HG02938 (cell line): ENCODE measurements around the gene DUSP2.

Experiments
- ATAC-seq: cut with Tn5 transposase; IDR thresholded peaks from one replicate; pipeline ENCODE4 v1.9.1; 2021; ENCODE audit warnings: mild to moderate bottlenecking, moderate library complexity; ENCODE audit not compliant: unreplicated experiment

The DUSP2 gene

GRCh38 chr2:96115631-96116423 lies 29.4 kb downstream of the DUSP2 start:
- no peak for ATAC-seq

DNA sequence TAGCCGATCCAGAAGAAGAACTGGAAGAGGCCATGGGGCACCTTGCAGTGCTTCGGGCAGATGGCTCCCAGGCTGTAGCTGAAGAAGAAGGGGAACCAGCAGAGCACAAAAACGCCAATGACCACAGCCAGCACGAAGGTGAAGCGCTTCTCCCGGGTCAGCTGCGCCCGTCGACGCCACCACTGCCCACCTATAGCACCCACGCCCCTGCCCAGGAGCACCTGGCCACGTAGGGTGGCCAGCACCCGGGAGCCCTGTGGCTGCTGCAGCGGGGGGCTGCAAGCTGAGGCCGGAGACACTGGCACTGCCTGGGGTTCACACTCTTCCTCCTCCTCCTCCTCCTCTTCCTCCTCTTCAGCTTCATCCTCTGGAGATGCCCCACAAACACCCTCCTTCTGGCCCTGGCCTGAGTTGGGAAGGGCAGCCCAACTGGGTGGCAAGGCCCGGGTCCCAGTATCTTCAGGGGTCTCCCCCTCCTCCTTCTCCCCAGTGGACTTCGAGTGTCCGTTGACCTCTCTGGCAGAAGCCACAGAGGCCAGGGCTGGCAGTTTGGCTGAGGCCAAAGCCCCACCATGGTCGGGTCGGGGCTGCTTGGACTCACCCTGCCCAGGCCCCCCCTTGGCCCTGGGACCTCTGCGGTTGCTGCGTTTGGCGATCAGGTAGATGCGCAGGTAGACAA lies 30.2 kb downstream of the DUSP2 start:
- ATAC-seq, result no peak

GRCh38 chr2:96114546-96114902 lies 30.7 kb downstream of the DUSP2 start:
- no peak for ATAC-seq

DNA sequence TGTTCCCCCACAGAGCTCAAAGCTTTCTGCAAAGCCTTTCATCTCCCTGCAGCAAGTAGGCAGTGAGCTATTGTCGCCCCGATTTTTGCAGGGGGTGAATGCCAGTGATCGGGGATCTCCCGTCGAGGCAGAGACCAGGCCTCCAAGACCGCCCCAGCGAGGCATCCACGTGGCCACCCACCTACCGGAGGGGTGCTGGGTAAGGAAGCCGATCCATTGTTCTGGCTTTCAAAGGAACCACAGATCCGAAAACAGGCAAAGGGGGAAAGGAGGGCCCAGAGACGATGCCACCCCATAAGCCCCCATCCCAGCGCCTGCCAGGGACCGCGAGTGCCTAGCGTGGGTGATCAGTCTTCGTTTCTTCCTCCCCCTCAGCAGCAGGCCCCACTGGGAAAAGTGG lies 31.3 kb downstream of the DUSP2 start:
- ATAC-seq, result no peak

- no peak for ATAC-seq
Measured at GRCh38 chr2:96113367-96113677, 31.9 kb downstream of the DUSP2 start.

GRCh38 chr2:96112501-96113366 lies 32.5 kb downstream of the DUSP2 start:
- no peak for ATAC-seq

GRCh38 chr2:96111823-96112500 lies 33.3 kb downstream of the DUSP2 start:
- no peak for ATAC-seq

GRCh38 chr2:96111257-96111640 lies 34.0 kb downstream of the DUSP2 start:
- ATAC-seq, result no peak

- ATAC-seq, result no peak
Measured at GRCh38 chr2:96110621-96111256, 34.5 kb downstream of the DUSP2 start.

DNA sequence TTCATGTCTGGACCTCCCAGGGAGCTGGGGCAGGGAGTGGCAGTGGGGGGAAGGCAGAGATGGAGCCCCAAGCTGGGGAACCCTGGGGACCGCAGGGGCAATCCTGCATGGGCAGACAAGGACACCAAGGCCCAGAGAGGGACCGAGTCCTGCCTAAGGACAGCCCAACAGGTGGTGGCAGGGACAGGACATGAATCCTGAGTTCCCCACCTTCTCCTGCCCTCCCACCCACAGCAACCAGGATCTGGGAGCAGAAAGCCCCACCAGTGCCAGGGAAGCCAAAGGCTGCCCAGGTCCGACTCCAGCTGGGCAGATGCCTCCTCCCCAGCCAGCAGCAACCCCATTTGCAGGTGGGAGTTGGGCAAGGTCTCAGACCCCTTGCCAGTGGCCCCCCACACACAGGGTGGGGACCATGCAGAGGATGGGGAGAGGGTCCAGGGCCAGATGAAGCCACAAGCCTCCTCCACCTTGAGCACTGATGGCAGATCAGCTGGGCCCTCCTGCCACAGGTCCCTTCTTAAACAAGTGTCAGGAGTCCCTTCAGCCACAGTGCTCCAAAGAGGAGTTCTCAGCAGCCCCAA lies 35.2 kb downstream of the DUSP2 start:
- no peak for ATAC-seq

GRCh38 chr2:96109361-96109680 lies 35.9 kb downstream of the DUSP2 start:
- no peak for ATAC-seq

DNA sequence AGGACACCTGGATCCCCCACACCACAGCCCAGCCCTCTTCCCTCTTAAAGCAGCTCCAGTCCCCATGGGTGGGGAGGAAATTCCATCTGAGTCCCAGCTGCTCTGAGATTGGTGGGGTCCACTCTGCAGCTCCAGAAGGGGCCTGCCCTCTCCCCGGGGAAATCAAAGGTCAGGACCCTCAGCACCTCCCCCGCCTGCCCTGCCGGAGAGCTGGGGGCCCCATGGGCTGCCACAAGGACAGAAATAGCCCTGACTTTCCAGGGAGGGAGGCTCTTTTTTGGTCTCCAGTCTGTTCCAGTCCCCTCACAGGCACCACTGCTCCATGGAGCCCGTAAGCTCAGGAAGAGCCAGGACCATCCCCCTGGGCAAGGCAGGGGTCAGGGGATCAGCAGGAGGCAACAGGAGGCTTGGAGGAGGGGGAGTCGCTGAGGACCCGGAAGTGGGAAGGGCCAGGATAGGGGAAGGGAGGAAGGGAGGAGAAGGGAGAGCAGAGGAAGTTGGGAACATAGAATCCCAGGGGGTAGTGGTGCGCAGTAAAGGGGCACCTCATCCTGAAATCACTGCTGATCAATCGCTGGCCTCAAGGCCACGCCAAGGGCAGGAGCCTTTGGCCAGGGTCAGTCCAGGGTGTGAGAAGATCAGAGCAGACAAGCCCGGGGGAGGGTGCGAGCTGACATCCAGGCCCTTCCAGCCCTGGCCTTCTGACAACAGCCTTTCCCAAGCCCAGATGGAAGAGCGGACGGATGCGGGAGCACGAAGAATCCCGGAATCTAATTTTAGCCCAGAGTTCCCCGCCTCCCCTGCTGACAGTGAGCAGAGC lies 36.5 kb downstream of the DUSP2 start:
- ATAC-seq, result no peak

DNA sequence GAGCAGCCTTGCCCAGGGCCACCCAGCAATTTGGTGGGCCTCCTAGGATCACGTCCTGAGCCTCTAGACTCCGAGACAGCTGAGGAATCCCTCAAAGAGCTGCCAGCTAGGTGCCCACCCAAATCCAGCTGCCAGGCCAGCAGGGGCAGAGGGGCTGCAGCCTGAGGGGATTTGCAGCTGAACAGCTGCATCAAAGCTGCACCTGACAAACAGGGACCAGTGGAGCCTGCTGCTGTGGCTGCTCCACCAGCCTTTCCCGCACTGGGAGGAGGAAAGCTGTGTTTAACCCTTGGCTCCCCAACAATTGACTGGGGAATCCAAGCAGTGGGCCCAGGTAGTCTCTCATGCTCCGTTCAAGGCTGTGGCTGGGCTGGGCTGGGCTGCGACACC lies 37.1 kb downstream of the DUSP2 start:
- ATAC-seq, result no peak

- ATAC-seq, result no peak
Measured at GRCh38 chr2:96107708-96108065, 37.6 kb downstream of the DUSP2 start.

- ATAC-seq, result no peak
Measured at GRCh38 chr2:96106991-96107707, 38.1 kb downstream of the DUSP2 start.

DNA sequence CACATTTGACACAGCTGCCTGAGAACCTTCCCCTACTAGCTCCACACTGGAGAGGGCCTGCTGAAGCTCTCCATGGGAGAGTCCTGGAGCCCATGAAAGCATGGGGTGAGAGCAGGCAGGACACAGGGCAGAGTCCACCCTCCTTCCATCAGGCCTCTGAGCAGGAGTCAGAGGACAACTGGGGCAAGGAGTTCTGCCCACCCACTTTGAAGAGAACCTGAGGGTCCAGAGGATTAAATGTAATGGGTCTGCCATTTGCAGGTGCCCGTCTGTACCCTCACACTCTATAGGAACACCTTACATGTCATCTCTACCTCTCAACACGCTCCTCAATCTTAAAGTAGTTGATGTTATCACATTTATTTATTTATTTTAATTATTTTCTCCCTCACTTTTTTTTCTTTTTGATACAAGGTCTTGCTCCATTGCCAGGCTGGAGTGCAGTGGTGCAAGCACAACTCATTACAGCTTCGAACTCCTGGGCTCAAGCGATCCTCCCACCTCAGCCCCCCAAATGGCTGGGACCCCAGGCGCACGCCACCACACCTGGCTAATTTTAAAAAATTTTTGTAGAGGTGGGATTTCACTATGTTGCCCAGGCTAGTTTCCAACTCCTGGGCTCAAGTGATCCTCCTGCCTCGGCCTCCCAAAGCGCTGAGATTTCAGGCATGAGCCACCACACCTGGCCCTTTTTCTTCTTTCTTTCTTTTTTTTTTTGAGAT lies 39.1 kb downstream of the DUSP2 start:
- ATAC-seq, result no peak

GRCh38 chr2:96105152-96105915 lies 39.9 kb downstream of the DUSP2 start:
- no peak for ATAC-seq

- ATAC-seq, result no peak
Measured at GRCh38 chr2:96104487-96104861, 40.8 kb downstream of the DUSP2 start.
